HG02870 (cell line): ENCODE data around the gene CRTAC1.
"Not testable (repeated sequence)": the region's sequence is repeated elsewhere in the genome, so short reads cannot be mapped to it uniquely, and the experiment has no call there.

Experiments
- ATAC-seq: cut with Tn5 transposase; IDR thresholded peaks from one replicate; pipeline ENCODE4 v1.9.1; 2021; ENCODE audit warnings: mild to moderate bottlenecking, moderate library complexity; ENCODE audit not compliant: unreplicated experiment

The CRTAC1 gene

DNA sequence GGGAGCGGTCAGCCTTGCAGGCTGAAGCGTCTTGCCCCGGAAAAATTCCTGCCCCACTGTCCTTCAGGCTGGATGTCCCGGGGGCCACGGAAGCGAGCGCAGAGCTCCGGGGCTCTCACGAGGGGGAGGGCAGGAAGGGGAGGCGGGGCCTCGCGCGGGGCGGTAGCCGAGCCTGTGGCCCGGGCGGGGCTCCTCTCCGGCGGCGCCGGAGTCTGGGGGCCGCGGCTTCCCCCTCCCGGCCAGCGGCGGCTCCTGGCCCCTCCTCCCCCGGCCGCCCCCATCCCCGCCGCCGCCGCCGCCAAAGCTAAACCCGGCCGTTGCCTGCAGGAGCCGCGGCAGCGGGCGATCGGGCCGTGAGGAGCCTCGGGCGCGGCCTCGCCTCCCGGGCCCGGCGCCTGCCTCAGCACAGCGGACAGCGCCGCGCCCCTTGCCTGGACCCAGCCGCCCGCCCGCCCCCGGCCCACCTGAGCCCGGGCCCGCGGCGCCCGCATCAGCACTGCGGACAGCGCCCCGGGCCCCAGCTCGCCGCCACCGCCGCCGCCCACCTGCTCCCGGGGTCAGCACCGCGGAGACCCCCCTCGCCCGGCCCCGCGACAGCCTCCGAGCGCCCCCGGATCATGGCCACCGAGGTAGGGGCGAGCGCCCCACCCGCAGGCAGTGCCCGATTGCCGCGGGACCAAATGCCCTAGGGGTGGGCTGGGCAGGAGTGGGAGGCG lies 180.6 kb downstream of the CRTAC1 start, which contains the start of gene GOLGA7B:
TSS of gene GOLGA7B (plus strand) at position 157 of the 716 bp plus-strand sequence. CDS start at position 618, 461 bp downstream.
- ATAC-seq, result no peak

DNA sequence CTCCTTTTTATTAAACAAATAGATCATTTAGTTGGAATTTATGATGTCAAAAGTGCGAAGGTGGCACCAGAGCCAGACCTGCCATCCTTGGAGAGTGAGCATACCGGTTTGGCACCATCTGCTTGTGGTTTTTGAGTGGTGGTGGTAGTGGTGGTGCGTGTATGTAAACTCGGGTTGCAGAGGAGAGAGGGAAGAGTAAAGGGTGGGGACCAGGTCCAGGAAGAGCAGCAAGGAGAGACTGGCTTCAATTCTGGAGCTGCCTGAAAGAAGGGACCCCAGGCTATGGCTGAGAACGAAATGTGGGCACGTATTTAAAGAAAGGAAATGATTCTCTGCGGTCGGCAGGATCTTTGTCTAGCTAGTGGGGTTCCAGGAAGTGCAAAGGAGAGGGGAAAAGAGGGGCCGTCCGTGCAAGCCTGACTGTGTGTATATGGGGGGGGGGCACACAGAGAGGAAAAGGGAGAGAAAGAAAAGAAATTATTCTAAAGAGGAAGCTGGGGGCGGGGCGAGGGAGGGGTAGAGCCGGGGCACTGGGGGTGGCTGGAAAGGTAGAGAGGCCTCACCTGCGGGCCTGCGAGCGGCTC lies 181.2 kb downstream of the CRTAC1 start:
- ATAC-seq, result no peak

DNA sequence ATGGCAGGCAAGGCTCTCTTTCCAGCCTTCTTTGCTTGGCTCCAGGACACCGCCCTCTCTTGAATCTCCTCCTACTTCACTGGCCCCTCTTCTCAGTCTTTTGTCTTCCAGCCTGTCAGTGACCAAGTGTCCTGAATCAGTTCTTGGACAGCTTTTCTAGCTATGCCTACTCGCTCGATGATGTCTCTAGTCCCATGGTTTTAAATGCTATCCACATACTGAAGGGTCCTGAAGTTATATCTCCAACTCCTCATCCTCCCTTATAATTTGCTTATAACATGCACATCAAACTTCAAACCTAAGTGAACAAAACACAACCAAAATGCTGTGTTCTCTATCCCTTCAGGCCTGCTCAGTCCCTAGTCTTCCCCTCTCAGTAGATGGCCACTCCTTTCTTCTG lies 185.7 kb downstream of the CRTAC1 start:
- ATAC-seq, result no peak

DNA sequence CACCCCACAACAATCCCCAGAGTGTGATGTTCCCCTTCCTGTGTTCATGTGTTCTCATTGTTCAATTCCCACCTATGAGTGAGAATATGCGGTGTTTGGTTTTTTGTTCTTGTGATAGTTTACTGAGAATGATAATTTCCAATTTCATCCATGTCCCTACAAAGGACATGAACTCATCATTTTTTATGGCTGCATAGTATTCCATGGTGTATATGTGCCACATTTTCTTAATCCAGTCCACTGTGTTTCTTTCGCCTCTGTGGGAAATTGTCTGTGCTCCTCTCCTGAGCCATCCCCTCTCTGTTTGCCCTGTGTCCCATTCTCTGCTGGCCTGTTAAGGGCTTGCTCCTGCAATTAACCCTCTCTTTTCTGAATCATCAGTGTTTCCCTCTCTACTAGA lies 186.4 kb downstream of the CRTAC1 start:
- ATAC-seq, result not testable (repeated sequence)

DNA sequence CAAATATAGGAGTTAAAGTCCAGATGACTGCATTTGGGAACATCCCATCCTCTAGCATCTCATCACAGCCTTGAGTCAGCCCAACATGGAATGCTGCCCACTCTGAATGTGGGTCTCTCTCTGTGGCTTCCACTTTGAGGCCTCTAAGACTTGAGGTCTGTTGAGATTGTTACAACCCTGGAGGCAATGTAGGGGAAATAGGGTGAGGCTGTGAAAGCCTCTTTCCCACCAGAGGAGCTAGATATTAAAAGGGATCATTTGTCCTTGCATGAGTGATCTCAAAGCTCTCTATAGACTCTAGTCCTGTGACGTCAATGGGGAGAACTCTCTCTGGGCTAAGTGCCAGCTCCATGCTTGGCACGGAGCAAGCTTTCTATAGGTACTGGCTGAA lies 187.1 kb downstream of the CRTAC1 start:
- no peak for ATAC-seq

DNA sequence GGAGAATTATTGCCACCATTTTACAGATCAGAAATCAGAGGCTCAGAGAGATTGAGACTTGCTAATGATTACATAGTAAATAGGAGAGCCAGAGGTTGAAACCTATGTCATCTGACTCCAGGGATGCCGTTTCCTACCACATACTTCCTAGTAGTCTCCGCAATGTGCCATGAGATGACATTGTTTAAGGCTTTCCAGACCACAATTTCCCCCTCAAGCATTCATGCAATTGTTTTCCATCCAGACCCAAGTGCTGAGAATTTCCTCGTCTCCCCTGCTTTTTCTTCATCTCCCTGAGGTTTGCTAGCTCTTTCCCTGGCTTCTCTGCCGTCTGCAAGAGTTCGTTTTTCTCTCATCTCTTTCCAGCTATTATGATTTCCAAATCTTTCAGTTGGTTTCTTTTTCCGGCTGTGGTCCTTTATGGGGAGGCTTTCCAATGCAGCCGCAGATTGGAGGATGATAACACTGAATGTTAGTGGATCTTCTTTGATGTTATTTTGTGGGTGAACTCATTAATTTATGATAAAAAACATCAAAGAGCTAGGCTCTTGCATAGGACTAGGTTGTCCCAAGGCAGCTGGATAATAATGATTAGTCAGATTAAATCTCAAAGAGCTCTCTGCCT lies 187.7 kb downstream of the CRTAC1 start:
- no peak for ATAC-seq

DNA sequence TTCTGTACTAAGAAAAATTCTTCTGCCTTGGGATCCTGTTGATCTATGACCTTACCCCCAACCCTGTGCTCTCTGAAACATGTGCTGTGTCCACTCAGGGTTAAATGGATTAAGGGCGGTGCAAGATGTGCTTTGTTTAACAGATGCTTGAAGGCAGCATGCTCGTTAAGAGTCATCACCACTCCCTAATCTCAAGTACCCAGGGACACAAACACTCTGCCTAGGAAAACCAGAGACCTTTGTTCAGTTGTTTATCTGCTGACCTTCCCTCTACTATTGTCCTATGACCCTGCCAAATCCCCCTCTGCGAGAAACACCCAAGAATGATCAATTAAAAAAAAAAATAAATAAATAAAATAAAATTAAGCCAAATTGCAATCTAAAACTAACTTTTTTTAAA lies 188.3 kb downstream of the CRTAC1 start:
- not testable (repeated sequence) for ATAC-seq

DNA sequence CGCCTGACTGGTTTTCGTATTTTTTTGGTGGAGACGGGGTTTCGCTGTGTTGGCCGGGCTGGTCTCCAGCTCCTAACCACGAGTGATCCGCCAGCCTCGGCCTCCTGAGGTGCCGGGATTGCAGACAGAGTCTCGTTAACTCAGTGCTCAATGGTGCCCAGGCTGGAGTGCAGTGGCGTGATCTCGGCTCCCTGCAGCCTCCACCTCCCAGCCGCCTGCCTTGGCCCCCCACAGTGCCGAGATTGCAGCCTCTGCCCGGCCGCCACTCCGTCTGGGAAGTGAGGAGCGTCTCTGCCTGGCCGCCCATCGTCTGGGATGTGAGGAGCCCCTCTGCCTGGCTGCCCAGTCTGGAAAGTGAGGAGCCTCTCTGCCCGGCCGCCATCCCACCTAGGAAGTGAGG lies 189.3 kb downstream of the CRTAC1 start:
- not testable (repeated sequence) for ATAC-seq

DNA sequence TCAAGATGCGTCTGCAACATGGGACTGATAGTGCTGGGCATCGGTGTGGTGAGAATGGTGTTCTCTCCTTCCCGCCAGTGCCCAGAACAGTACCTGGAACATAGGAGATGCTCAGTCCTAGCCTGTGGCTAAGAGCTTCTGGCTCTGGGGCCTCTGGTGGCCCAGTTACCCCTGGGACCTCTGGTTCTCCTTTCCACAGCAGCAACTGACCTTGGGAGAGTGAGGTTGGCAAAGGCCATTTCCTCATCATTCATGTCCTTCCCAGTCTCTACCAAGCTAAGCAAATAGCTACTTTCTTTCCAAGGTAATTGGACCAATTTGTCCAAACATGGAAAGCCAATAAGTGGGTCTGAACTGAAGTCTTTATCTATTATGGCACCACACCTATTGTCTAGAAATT lies 192.3 kb downstream of the CRTAC1 start:
- ATAC-seq, result no peak

DNA sequence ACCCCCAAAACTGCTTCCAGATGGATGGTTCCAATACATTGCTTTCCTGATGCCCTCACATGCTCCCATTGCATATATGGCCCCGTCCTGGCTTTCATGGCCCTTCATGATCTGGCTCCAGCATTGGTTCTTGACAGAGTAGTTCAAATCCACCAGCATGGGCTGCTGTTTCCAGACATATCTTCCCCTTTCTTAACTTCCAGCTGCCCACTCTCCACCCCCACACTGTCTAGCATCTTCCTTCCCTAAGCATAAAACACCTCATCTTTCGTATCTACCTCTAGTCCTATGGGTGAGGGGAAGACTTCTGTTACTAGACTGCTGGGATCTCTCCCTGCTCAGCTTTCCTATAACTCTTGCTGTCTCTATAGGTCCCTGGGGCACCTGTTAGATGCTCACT lies 194.0 kb downstream of the CRTAC1 start:
- no peak for ATAC-seq

DNA sequence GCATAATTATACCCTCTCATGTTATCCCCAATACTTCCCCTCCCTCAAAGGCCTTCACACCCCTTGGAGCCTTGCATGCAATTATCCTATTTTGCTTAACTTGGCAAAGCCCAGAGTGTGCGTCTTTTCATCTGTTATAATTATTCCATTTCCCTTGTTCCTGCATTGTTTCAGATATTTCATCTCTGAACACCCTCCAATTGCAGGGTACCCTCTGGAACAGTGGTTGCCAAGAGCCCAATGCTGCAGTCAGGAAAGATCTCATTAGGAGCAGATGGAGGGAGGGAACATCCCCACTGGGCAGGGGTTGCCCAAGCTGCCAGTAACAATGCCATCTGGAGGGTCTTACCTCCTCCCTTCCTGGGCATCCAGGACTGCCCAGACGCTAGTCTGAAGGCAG lies 199.2 kb downstream of the CRTAC1 start:
- ATAC-seq, result no peak

DNA sequence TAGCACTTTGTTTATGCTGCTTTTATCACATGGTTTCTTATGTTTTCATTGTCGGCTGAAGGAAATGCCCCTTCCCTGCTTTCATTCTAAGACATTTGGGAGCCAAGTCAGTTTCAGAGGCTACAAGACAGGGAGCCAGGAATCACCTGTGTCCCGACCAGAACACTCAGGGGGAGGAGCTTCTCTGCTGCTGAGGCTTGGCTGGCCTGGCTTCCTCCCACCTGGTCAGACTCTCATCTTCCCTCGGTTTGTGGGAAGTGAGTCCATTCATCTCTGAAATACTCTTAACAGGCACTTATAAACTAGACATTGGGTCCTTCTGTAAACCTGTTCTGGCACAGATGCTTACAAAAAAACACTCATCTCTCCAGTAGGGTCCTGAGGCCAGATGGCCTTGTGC lies 200.4 kb downstream of the CRTAC1 start:
- ATAC-seq, result no peak

DNA sequence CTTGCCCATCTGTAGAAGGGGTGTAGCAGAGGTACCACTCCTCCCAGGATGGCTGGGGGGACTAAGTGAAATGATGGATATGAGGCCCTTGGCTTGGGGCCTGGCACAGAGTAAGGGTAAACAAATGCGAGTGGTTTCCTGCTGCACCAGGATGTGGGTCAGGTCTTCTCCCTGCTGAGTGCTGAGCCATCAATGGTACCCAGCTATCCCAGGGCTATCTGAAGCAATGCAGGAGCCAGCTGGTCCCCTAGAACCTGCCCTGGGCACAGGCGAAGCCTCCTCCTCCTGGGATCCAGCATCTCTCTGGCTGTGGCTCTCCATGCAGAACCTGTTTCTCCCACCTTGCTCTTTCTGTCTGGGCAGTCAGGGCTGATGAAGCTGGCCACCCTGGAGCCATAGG lies 201.7 kb downstream of the CRTAC1 start:
- ATAC-seq, result no peak

DNA sequence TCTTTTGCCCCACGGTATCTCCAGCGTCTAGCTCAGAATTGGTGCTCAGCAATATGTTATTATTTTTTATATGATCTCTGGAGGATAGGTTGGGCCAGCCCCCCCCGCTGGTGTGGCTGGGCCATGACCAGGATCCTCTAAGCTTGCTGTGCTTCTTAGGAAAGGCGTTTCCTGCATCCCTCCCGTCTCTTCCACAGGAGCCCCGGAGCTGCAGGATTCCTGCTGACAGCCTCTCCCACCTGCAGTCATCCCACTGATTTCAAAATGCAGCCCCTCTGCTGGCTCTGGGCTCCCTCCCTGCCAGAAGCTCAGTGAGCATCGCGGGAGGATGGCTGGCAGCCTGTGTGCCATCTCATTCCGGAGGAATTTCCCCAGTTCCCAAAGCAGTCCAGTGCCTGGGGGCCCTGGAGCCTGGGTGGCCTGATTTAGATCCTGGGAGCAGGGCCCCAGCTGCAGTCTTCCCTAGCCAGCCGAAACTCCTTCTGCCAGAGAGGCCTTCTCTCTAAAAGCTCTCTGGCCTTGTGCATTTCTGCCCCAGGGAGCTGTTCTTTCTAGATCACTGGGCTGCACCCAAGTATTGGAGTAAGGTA lies 202.6 kb downstream of the CRTAC1 start:
- no peak for ATAC-seq

DNA sequence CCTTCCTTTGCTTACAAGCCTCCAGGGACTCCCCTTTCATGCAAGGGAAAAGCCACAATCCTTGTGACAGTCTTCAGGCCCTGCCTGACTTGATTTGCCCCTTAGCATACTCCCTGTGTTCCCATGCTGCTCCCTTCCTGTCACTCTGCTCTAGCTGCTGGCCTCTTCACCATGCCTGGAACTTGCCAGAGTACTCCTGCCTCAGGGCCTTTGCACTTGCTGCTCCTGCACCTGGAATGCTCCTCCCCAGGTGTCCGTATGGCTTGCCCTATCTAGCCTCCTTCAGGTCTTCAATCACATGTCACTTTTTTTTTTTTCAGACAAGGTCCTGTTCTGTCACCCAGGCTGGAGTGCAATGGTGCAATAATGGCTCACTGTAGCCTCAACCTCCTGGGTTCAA lies 203.5 kb downstream of the CRTAC1 start:
- ATAC-seq, result no peak

DNA sequence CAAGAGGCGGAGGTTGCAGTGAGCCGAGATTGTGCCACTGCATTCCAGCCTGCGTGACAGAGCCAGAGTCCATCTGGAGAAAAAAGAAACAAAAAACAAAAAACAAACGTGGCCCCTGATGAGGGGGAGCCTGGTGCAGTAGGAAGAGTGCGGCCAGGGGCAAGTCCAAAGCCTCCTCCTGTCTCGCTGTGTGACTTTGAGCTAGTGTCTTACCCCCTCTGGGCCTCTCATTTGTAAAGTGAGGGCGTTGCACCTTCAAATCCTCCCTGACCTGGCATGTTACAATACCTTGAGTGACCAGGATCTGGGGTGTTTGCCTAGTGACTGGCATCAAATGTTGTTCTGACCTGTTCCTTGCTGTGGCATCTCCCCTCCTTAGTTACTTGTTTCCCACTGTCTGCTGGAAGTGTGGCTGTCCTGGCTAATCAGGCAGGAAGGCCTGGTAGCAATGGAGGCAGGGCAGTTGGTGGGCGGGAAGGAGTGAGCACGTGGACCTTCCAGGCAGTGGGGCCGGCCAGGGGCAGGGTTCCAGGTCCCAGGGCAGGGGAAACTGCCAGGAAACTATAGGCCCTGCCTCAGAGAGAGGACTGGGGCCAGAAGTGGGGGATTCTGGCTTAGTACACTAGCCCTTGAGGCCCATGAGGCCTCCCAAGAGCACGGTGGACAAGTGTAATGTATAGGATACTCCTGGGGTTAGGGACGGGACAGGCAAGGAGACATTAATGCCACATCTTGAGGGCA lies 205.2 kb downstream of the CRTAC1 start:
- no peak for ATAC-seq

DNA sequence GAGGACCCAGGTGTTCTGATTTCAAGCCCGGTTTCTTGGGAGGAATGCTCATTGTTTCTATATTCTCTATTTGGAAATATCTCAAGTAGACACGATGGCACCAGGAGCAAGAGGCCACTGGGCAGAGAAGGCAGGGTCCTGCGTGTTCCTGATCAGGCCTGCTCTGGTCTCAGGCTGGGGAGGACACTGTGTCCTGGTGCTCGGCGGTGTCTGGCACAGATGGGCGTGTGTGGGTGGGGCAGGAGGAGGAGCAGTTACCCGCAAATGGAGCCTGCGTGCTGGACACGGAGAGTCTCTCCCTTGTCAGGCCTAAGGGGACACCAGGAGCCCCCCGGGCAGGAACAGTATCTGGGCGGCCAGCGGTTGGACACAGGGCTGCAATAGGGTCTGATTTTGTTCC lies 206.7 kb downstream of the CRTAC1 start:
- ATAC-seq, result no peak

DNA sequence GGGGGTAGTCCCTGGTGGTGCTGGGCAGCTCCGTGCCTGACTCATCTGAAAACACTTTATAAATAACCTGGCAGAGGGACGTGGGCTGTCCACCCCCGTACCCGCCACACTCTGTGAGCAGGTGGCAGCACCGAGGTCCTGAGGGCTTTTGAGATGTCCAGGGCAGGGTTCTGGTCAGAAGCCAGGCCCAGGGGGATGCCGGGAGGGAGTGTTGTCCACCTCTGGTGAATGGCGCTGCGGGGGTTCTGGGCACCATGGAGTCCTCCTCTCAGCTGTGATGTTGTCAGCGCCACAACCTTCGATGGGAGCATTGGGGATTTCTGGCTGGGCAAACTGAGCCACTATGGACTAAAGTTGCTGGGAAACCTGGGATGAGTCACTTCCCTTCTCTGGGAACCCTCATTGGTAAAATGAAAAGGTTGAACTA lies 208.1 kb downstream of the CRTAC1 start:
- ATAC-seq, result no peak

DNA sequence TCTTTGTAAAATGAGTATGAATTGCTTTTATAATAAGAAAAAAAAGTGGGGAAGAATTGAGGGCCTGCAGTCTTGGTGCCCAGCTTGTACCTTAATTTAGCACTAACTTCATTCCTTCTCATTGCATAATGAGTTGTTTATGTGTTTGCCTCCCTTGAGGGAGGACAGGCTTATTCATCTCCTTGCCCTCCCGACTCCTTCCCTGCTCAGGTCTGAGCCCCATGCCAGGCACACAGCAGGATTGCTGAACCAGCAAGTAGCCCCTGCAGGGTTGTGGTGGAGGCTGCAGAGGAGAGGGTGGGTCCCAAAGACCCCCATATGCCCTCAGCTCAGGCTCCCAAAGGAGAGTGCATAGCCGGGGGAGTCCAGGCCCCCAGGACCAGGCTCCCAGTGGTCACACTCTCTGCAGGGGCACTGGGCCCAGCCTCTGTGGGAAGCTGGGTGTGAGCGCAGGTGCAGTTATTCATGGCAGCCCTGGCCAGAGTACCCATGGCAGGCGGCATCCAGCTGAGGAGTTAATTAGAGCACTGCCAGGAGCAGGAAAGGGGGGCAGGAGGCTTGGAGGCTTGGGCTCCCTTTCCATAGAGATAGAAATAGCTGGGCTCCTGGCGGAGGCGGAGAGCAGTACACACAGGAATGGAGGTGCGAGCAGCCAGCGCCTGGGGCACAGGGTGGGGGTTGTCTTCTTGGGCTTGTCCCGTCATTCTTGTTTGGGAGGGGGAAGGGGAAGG lies 208.9 kb downstream of the CRTAC1 start:
- no peak for ATAC-seq

DNA sequence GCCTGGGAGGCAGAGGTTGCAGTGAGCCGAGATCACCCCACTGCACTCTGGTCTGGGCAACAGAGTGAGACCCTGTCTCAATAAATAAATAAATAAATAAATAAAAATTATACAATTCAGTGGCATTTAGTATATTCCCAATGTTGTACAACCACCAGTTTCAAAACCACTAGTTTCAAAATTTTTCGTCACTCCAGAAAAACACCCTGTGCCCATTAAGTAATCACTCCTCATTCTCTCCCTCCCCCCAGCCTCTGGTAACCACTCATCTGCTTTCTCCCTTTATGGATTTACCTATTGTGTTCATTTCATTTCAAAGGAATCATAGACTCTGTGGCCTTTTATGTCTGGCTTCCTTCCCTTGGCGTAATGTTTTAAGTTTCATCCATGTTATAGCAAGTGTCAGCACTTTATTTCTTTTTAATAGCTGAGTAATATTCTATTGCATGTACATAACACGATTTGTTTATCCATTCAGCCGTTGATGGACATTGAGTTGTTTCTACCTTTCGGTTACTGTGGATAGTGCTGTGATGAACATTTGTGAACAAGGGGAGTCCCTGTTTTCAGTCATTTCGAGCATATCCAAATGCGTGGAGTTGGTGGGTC lies 210.2 kb downstream of the CRTAC1 start:
- no peak for ATAC-seq
